ENCODE results near the gene DENND4A.
A peak's percentile ranks its signal among the peaks of the same experiment; 100 is the strongest.

Gene DENND4A

GRCh38 chr15:65612949-65613744 is 178.9 kb downstream of the DENND4A start:
- no peak overlapping the region for H3K27ac ChIP-seq (ENCODE audit: insufficient read depth, low read length, poor library complexity, severe bottlenecking)
- DNase-seq = no peak

GRCh38 chr15:65612616-65612946 is 179.5 kb downstream of the DENND4A start:
- Histone ChIP-seq H3K4me1 (ENCODE audit: control insufficient read depth, insufficient read depth, low read length, poor library complexity, severe bottlenecking) (peaks cover 13% of the 10 kb centered on the region), H3K9me3 (ENCODE audit: control insufficient read depth, low read length) (no peaks in the 10 kb centered on the region), H3K27ac (ENCODE audit: insufficient read depth, low read length, poor library complexity, severe bottlenecking) (no peak overlapping the region), H3K4me3 (ENCODE audit: insufficient read depth, low read depth, low read length, poor library complexity, severe bottlenecking) (no peak overlapping the region), H3K36me3 (ENCODE audit: control insufficient read depth, insufficient read depth, low read length) (no peaks in the 10 kb centered on the region), H3K27me3 (replicated peaks; ENCODE audit: control insufficient read depth, insufficient read depth, low read length, poor library complexity, severe bottlenecking) (no peaks in the 10 kb centered on the region)
- DNase-seq = no peak

More at GRCh38 chr15:65612949-65613744, 178.9 kb downstream of the DENND4A start:
- Histone ChIP-seq H3K4me3 (ENCODE audit: insufficient read depth, low read depth, low read length, poor library complexity, severe bottlenecking) (no peak overlapping the region), H3K36me3 (ENCODE audit: control insufficient read depth, insufficient read depth, low read length) (no peaks in the 10 kb centered on the region), H3K4me1 (ENCODE audit: control insufficient read depth, insufficient read depth, low read length, poor library complexity, severe bottlenecking) (peaks cover 13% of the 10 kb centered on the region), H3K27me3 (replicated peaks; ENCODE audit: control insufficient read depth, insufficient read depth, low read length, poor library complexity, severe bottlenecking) (no peaks in the 10 kb centered on the region), H3K9me3 (ENCODE audit: control insufficient read depth, low read length) (no peaks in the 10 kb centered on the region)

- H3K9me3 ChIP-seq (ENCODE audit: control insufficient read depth, low read length) = no peaks in the 10 kb centered on the region
- peak overlapping the region; percentile 84 for H3K27ac ChIP-seq (ENCODE audit: insufficient read depth, low read length, poor library complexity, severe bottlenecking)
- H3K4me1 ChIP-seq (ENCODE audit: control insufficient read depth, insufficient read depth, low read length, poor library complexity, severe bottlenecking) = peaks cover 13% of the 10 kb centered on the region
- H3K4me3 ChIP-seq (ENCODE audit: insufficient read depth, low read depth, low read length, poor library complexity, severe bottlenecking) = peak overlapping the region; percentile 73
- no peaks in the 10 kb centered on the region for H3K27me3 ChIP-seq (replicated peaks; ENCODE audit: control insufficient read depth, insufficient read depth, low read length, poor library complexity, severe bottlenecking)
- H3K36me3 ChIP-seq (ENCODE audit: control insufficient read depth, insufficient read depth, low read length) = no peaks in the 10 kb centered on the region
- no peak for DNase-seq
Observed at GRCh38 chr15:65611888-65612615, 180.0 kb downstream of the DENND4A start.

GRCh38 chr15:65610871-65611718 is 181.0 kb downstream of the DENND4A start, which contains the start of gene INTS14:
Gene INTS14, minus strand, starts transcription at chr15:65611131. Its CDS starts 3,751 bp downstream, at chr15:65607380.
- Histone ChIP-seq H3K36me3 (ENCODE audit: control insufficient read depth, insufficient read depth, low read length) (no peaks in the 10 kb centered on the region), H3K4me3 (ENCODE audit: insufficient read depth, low read depth, low read length, poor library complexity, severe bottlenecking) (peak within 1 kb of the TSS; percentile 73)
- peak; percentile 84 to 87 (median 84) for DNase-seq

More at GRCh38 chr15:65610871-65611718, 181.0 kb downstream of the DENND4A start, which contains the start of gene INTS14:
- peaks cover 13% of the 10 kb centered on the region for H3K4me1 ChIP-seq (ENCODE audit: control insufficient read depth, insufficient read depth, low read length, poor library complexity, severe bottlenecking)
- H3K9me3 ChIP-seq (ENCODE audit: control insufficient read depth, low read length) = no peaks in the 10 kb centered on the region
- H3K27ac ChIP-seq (ENCODE audit: insufficient read depth, low read length, poor library complexity, severe bottlenecking) = peak within 1 kb of the TSS; percentile 84
- H3K27me3 ChIP-seq (replicated peaks; ENCODE audit: control insufficient read depth, insufficient read depth, low read length, poor library complexity, severe bottlenecking) = no peaks in the 10 kb centered on the region
